Measurements from ENCODE around the gene WARS2.

WARS2 gene

DNA sequence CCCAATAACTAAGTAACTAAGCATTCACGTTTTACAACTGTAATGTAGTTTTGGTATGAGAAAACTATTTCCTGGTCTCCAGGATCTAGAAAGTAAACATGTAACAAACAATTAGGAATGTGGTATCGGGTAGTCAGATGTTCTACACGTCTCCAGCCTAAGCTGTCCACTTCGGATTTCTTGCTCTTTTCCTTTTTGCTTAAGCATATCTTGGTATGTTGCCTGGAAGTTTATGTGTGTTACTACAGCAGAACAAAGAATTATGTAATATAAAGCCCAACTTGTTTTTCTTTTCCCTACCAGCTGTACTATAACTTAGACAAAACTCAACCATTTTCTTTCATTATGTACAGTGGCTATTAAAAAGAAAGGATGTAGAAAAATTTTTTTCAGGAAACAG, 20.4 kb upstream of the WARS2 start:
- Histone ChIP-seq H3K4me2 (ENCODE audit: low read length) (no peak overlapping the region), H3F3A (ENCODE audit: insufficient read depth, low read length) (no peaks in the 10 kb centered on the region), H2AFZ (ENCODE audit: low read length) (no peak overlapping the region), H3K4me3 (ENCODE audit: low read depth, low read length, poor library complexity, severe bottlenecking) (no peak overlapping the region), H3K9ac (ENCODE audit: low read length) (no peak overlapping the region), H3K4me1 (ENCODE audit: insufficient read depth, low read length, severe bottlenecking) (no peaks in the 10 kb centered on the region), H3K27me3 (ENCODE audit: insufficient read depth, low read length) (no peaks in the 10 kb centered on the region), H3K9me3 (ENCODE audit: low read length) (no peaks in the 10 kb centered on the region), H3K36me3 (ENCODE audit: insufficient read depth, low read length) (peaks cover 18% of the 10 kb centered on the region), H3K79me2 (ENCODE audit: insufficient read depth, low read length) (no peaks in the 10 kb centered on the region), H3K27ac (ENCODE audit: low read depth, low read length, poor library complexity, severe bottlenecking) (no peak overlapping the region), H4K20me1 (ENCODE audit: insufficient read depth, low read length) (no peaks in the 10 kb centered on the region), H3K9me2 (ENCODE audit: low read depth, low read length) (no peaks in the 10 kb centered on the region)
- TF ChIP-seq, protein P1, sequence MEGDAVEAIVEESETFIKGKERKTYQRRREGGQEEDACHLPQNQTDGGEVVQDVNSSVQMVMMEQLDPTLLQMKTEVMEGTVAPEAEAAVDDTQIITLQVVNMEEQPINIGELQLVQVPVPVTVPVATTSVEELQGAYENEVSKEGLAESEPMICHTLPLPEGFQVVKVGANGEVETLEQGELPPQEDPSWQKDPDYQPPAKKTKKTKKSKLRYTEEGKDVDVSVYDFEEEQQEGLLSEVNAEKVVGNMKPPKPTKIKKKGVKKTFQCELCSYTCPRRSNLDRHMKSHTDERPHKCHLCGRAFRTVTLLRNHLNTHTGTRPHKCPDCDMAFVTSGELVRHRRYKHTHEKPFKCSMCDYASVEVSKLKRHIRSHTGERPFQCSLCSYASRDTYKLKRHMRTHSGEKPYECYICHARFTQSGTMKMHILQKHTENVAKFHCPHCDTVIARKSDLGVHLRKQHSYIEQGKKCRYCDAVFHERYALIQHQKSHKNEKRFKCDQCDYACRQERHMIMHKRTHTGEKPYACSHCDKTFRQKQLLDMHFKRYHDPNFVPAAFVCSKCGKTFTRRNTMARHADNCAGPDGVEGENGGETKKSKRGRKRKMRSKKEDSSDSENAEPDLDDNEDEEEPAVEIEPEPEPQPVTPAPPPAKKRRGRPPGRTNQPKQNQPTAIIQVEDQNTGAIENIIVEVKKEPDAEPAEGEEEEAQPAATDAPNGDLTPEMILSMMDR (IDR thresholded peaks at IDR 0.05; ENCODE audit: low read length): no peak
- TF ChIP-seq EZH2 (IDR thresholded peaks at IDR 0.05; ENCODE audit: borderline replicate concordance, low read length): no peak

DNA sequence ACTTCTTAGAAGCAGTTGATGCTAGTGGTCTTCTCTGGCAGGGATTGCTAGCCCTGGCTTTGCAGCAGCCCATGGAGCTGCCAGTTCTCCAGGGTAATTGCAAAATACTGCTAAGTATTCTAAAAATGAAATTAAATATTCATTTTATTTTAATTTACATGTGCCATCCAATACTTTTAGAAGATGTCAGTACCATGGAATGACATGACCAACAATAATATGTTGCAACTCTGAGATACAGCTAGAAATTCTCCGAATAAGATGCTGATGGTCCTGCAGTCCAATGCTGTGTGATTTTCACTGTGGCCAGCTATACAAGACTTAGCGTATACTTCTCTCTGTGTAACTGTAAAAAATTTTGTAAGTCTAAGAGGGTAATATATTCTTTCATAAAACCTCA, 20.0 kb upstream of the WARS2 start:
- H3K4me2 ChIP-seq (ENCODE audit: low read length): no peak overlapping the region
- H3K9me3 ChIP-seq (ENCODE audit: low read length): no peaks in the 10 kb centered on the region
- H3K79me2 ChIP-seq (ENCODE audit: insufficient read depth, low read length): no peaks in the 10 kb centered on the region
- H3K4me1 ChIP-seq (ENCODE audit: insufficient read depth, low read length, severe bottlenecking): no peaks in the 10 kb centered on the region
- no peaks in the 10 kb centered on the region for H3F3A ChIP-seq (ENCODE audit: insufficient read depth, low read length)
- TF ChIP-seq EZH2 (IDR thresholded peaks at IDR 0.05; ENCODE audit: borderline replicate concordance, low read length): no peak
- TF ChIP-seq, protein P1 (IDR thresholded peaks at IDR 0.05; ENCODE audit: low read length): no peak
- H3K36me3 ChIP-seq (ENCODE audit: insufficient read depth, low read length): peaks cover 18% of the 10 kb centered on the region
- no peaks in the 10 kb centered on the region for H3K27me3 ChIP-seq (ENCODE audit: insufficient read depth, low read length)
- no peak overlapping the region for H2AFZ ChIP-seq (ENCODE audit: low read length)
- no peak overlapping the region for H3K9ac ChIP-seq (ENCODE audit: low read length)
- no peak overlapping the region for H3K27ac ChIP-seq (ENCODE audit: low read depth, low read length, poor library complexity, severe bottlenecking)
- no peak overlapping the region for H3K4me3 ChIP-seq (ENCODE audit: low read depth, low read length, poor library complexity, severe bottlenecking)
- no peaks in the 10 kb centered on the region for H4K20me1 ChIP-seq (ENCODE audit: insufficient read depth, low read length)
- no peaks in the 10 kb centered on the region for H3K9me2 ChIP-seq (ENCODE audit: low read depth, low read length)

DNA sequence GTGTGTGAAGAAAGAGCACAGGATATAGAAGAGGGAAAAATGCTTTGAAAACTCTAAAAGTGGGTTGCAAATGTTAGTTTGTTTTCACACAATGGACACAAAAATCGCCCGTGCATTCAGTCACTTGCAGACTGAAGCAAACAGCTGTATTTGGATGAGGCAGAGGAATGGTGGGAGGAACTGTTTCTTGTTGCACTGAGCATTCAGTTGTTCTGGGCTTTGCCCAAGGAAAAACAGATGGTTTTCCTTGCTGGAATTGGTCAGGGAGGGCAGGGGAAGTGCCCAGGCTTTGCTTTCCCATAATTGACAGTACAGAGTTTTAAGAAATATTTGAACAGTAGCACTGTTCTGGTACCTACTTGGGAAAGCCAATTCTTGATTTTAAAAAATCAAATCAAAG, 19.5 kb upstream of the WARS2 start:
- Histone ChIP-seq H3K4me3 (ENCODE audit: low read depth, low read length, poor library complexity, severe bottlenecking) (no peak overlapping the region), H4K20me1 (ENCODE audit: insufficient read depth, low read length) (no peaks in the 10 kb centered on the region), H3F3A (ENCODE audit: insufficient read depth, low read length) (no peaks in the 10 kb centered on the region), H3K9me2 (ENCODE audit: low read depth, low read length) (no peaks in the 10 kb centered on the region), H3K27ac (ENCODE audit: low read depth, low read length, poor library complexity, severe bottlenecking) (no peak overlapping the region), H3K4me1 (ENCODE audit: insufficient read depth, low read length, severe bottlenecking) (no peaks in the 10 kb centered on the region), H3K4me2 (ENCODE audit: low read length) (no peak overlapping the region), H3K36me3 (ENCODE audit: insufficient read depth, low read length) (peaks cover 18% of the 10 kb centered on the region), H3K9ac (ENCODE audit: low read length) (no peak overlapping the region), H3K9me3 (ENCODE audit: low read length) (no peaks in the 10 kb centered on the region), H3K27me3 (ENCODE audit: insufficient read depth, low read length) (no peaks in the 10 kb centered on the region), H2AFZ (ENCODE audit: low read length) (no peak overlapping the region), H3K79me2 (ENCODE audit: insufficient read depth, low read length) (no peaks in the 10 kb centered on the region)
- TF ChIP-seq, protein P1 (IDR thresholded peaks at IDR 0.05; ENCODE audit: low read length): no peak
- no peak for TF ChIP-seq EZH2 (IDR thresholded peaks at IDR 0.05; ENCODE audit: borderline replicate concordance, low read length)

Data from OCI-LY1 (cell line).